HG03175 (cell line): ENCODE data around the gene ZNF513.
"Not testable (repeated sequence)": the region's sequence is repeated elsewhere in the genome, so short reads cannot be mapped to it uniquely, and the experiment has no call there.

Experiments
- ATAC-seq: cut with Tn5 transposase; IDR thresholded peaks from one replicate; pipeline ENCODE4 v1.9.1; 2021; ENCODE audit warnings: mild to moderate bottlenecking, moderate library complexity; ENCODE audit not compliant: unreplicated experiment

The ZNF513 gene

GRCh38 chr2:27356382-27357181, 24.0 kb downstream of the ZNF513 start, which contains the start of gene GTF3C2:
TSS of gene GTF3C2 (minus strand) at chr2:27356764. CDS start at chr2:27343554, 13,210 bp downstream.
- peak; percentile 85 for ATAC-seq

- peak; percentile 39 for ATAC-seq
These were observed 24.5 kb downstream of the ZNF513 start for GRCh38 chr2:27356056-27356381.

- no peak for ATAC-seq
These were observed 26.0 kb downstream of the ZNF513 start for GRCh38 chr2:27354597-27354927.

- no peak for ATAC-seq
These were observed 26.6 kb downstream of the ZNF513 start for GRCh38 chr2:27353762-27354596.

GRCh38 chr2:27353386-27353761, 27.2 kb downstream of the ZNF513 start:
- not testable (repeated sequence) for ATAC-seq

- no peak for ATAC-seq
These were observed 28.5 kb downstream of the ZNF513 start for GRCh38 chr2:27351802-27352598.

- no peak for ATAC-seq
These were observed 30.3 kb downstream of the ZNF513 start for GRCh38 chr2:27350106-27350693.

GRCh38 chr2:27347641-27348040, 32.9 kb downstream of the ZNF513 start:
- no peak for ATAC-seq

GRCh38 chr2:27336173-27336572, 44.4 kb downstream of the ZNF513 start:
- no peak for ATAC-seq

GRCh38 chr2:27335311-27335710, 45.2 kb downstream of the ZNF513 start:
- no peak for ATAC-seq
